Ovary (tissue), 9 donors: ENCODE data around the gene SOX5. TPM values are rescaled to one million over a fixed set of nuclear protein-coding genes. Genes with fewer than 3 reads are reported as not detected.
"Not testable (repeated sequence)": the region's sequence is repeated elsewhere in the genome, so short reads cannot be mapped to it uniquely, and the experiment has no call there.

ENCODE experiments used
- DNase-seq, 5 donors: peaks; one replicate each; pipeline ENCODE4 v3.0.0-alpha.2; 2019 to 2020
- H3K27ac ChIP-seq, 2 donors: fragments of 200-600 bp; one replicate each; pipeline versions ENCODE4 v1.5.1 to v1.8.0; 2019 to 2022
- H3K27me3 ChIP-seq: fragments of 200-600 bp; one replicate; pipeline ENCODE4 v1.8.0; 2022
- H3K36me3 ChIP-seq: fragments of 200-600 bp; sonication (generic); one replicate; pipeline ENCODE4 v1.5.1; 2019
- H3K4me1 ChIP-seq: one replicate; pipeline ENCODE4 v1.8.1; 2013; ENCODE audit warnings: mild to moderate bottlenecking, moderate library complexity; ENCODE audit not compliant: insufficient read depth
- H3K4me3 ChIP-seq: fragments of 200-600 bp; sonication (generic); one replicate; pipeline ENCODE4 v1.5.1; 2017
- H3K9me3 ChIP-seq, 2 donors: fragments of 200-600 bp in 1 of 2; sonication (generic) in 1 of 2; one replicate each; pipeline versions ENCODE4 v1.5.1 to v1.8.1; 2013 to 2019; ENCODE audit warnings: mild to moderate bottlenecking in 1 of 2, moderate library complexity in 1 of 2
- CTCF ChIP-seq, 3 donors: fragments of 450-650 bp in 2 of 3; fragments of 200-600 bp in 1 of 3; IDR thresholded peaks; one replicate each; pipeline versions ENCODE4 v1.5.1 to v1.8.0; 2016 to 2022; ENCODE audit warnings: antibody characterized with exemption in 3 of 3, mild to moderate bottlenecking in 1 of 3
- EP300 ChIP-seq: sonication (generic); formaldehyde crosslinking; IDR thresholded peaks from one replicate; pipeline ENCODE4 v1.6.1; 2017; ENCODE audit warnings: antibody characterized with exemption
- POLR2A ChIP-seq: fragments of 450-650 bp; IDR thresholded peaks from one replicate; pipeline ENCODE4 v1.6.1; 2017; ENCODE audit warnings: antibody characterized with exemption, mild to moderate bottlenecking, moderate library complexity
- WGBS, 3 donors: extraction: QIAGEN DNeasy Blood & Tissue Kit in 1 of 3; methylation state at CpG; one replicate each; pipeline versions ENCODE4 v1.1.5 to v1.1.7; 2013 to 2017; 5-methylcytosine and 5-hydroxymethylcytosine counted together
- intact Hi-C, 4 donors: fragments of 100-400 bp; cut with DNase I; formaldehyde crosslinking; loops; one replicate each; pipeline versions ENCODE4 v1.11.0 to v1.15.1; 2022 to 2023
- polyA plus RNA-seq, 2 donors: library from polyadenylated mRNA; stranded (reverse); fragments of 200-250 nt in 1 of 2; fragments of 350-450 nt in 1 of 2; fragmentation: Illumina TruSeq in 1 of 2; extraction: RNeasy Lipid Tissue Mini Kit (QIAGEN cat#74804) in 1 of 2; gene quantifications; one replicate each; pipeline ENCODE4 v1.2.3, GENCODE V29; 2013 to 2014
- total RNA-seq, 7 donors: library from RNA; depleted of rRNA in 2 of 7; stranded (reverse); fragments of >200 nt in 2 of 7; fragmentation: NEBNext Ultra II Directional in 3 of 7; extraction: Animal tissue kit (Norgen Biotek cat#: 25700) in 3 of 7; gene quantifications; one replicate each; pipeline versions ENCODE4 v1.1.0 to v1.2.4, GENCODE V29; 2016 to 2023
- donor health status: DM: no; HTN: no; CAD: no; lungs with moderate emphysema.
- donor health status: DM: no; HTN: no; CAD: no.
- donor health status: Bipolar disorder and iron deficiency.
- donor health status: DM: yes; HTN: yes; CAD: no.
- donor health status: DM: no; HTN: no; CAD: no.
- donor health status: DM: yes; HTN: yes; CAD: no.

The SOX5 gene
- total and polyA plus RNA-seq, 9 donors = 5.7 to 33.7 (median 21.4) TPM

- 63 to 77% (median 67%) methylated on average over 5 of the region's 5 CpGs for WGBS, 3 donors
- TF ChIP-seq POLR2A = no peak
- TF ChIP-seq CTCF (IDR thresholded peaks at IDR 0.05) = no peak
- no peak for TF ChIP-seq EP300
- DNase-seq = no peak
- no peaks in the 10 kb centered on the region for H3K9me3 ChIP-seq
- H3K36me3 ChIP-seq = no peaks in the 10 kb centered on the region
- H3K4me1 ChIP-seq = no peaks in the 10 kb centered on the region
- no peaks in the 10 kb centered on the region for H3K27me3 ChIP-seq
- H3K4me3 ChIP-seq = no peak overlapping the region
- intact Hi-C loops = no loop called here
- H3K27ac ChIP-seq = no peak overlapping the region
Observed at GRCh38 chr12:23525450-23526072, 423.9 kb downstream of the SOX5 start.

GRCh38 chr12:23523339-23523738, 426.1 kb downstream of the SOX5 start:
- Histone ChIP-seq H3K27me3 (no peaks in the 10 kb centered on the region), H3K36me3 (no peaks in the 10 kb centered on the region), H3K4me3 (no peak overlapping the region), H3K9me3 (no peaks in the 10 kb centered on the region), H3K27ac (no peak overlapping the region), H3K4me1 (no peaks in the 10 kb centered on the region)
- DNase-seq = no peak
- WGBS, 3 donors = 92 to 97% (median 97%) methylated on average over 2 of the region's 2 CpGs
- intact Hi-C loops = no loop called here
- TF ChIP-seq EP300 (no peak), CTCF (IDR thresholded peaks at IDR 0.05) (no peak), POLR2A (no peak)

- H3K4me3 ChIP-seq, H3K9me3 ChIP-seq, H3K27me3 ChIP-seq, H3K27ac ChIP-seq, DNase-seq, H3K4me1 ChIP-seq, H3K36me3 ChIP-seq, intact Hi-C loops: not testable (repeated sequence)
- WGBS, 3 donors = 87 to 91% (median 90%) methylated on average over 1 of the region's 1 CpG
Observed at GRCh38 chr12:23519444-23519843, 430.0 kb downstream of the SOX5 start.

GRCh38 chr12:23515785-23516184, 433.7 kb downstream of the SOX5 start:
- DNase-seq, H3K27ac ChIP-seq, H3K4me3 ChIP-seq, H3K36me3 ChIP-seq, intact Hi-C loops, H3K4me1 ChIP-seq, H3K9me3 ChIP-seq, H3K27me3 ChIP-seq: not testable (repeated sequence)
- WGBS, 3 donors = 74 to 88% (median 77%) methylated on average over 6 of the region's 6 CpGs

- intact Hi-C loops = no loop called here
- Histone ChIP-seq H3K4me3 (no peak overlapping the region), H3K27me3 (no peaks in the 10 kb centered on the region), H3K9me3 (no peaks in the 10 kb centered on the region), H3K4me1 (no peaks in the 10 kb centered on the region), H3K36me3 (no peaks in the 10 kb centered on the region), H3K27ac (no peak overlapping the region)
- TF ChIP-seq POLR2A (no peak), CTCF (IDR thresholded peaks at IDR 0.05) (no peak), EP300 (no peak)
- WGBS, 3 donors = 87 to 89% (median 88%) methylated on average over 8 of the region's 8 CpGs
- no peak for DNase-seq
Observed at GRCh38 chr12:23510484-23510883, 439.0 kb downstream of the SOX5 start.

- H3K27ac ChIP-seq, H3K27me3 ChIP-seq, H3K4me1 ChIP-seq, H3K4me3 ChIP-seq, H3K9me3 ChIP-seq, H3K36me3 ChIP-seq, DNase-seq, intact Hi-C loops: not testable (repeated sequence)
- 73 to 83% (median 77%) methylated on average over 8 of the region's 8 CpGs for WGBS, 3 donors
Observed at GRCh38 chr12:23509832-23510231, 439.6 kb downstream of the SOX5 start.

GRCh38 chr12:23507785-23508184, 441.7 kb downstream of the SOX5 start:
- H3K4me1 ChIP-seq, DNase-seq, H3K9me3 ChIP-seq, H3K27ac ChIP-seq, H3K27me3 ChIP-seq, H3K4me3 ChIP-seq, H3K36me3 ChIP-seq, intact Hi-C loops: not testable (repeated sequence)
- WGBS, 3 donors = 97 to 99% (median 97%) methylated on average over 4 of the region's 4 CpGs

- H3K27ac ChIP-seq, H3K9me3 ChIP-seq, H3K27me3 ChIP-seq, H3K36me3 ChIP-seq, H3K4me3 ChIP-seq, H3K4me1 ChIP-seq, intact Hi-C loops, DNase-seq: not testable (repeated sequence)
- 60 to 73% (median 72%) methylated on average over 1 of the region's 1 CpG for WGBS, 3 donors
Observed at GRCh38 chr12:23505736-23506135, 443.7 kb downstream of the SOX5 start.
